Common myeloid progenitor, CD34-positive (primary cell): ENCODE results near the gene ABLIM2.

Source experiments
- CTCF ChIA-PET: fragments of 350-600 bp; sonication (Branson Sonifier 250); formaldehyde crosslinking; loops from one replicate; lab custom pipeline; 2021; ENCODE audit warnings: antibody characterized with exemption; lab: Charles Lee
- POLR2A ChIA-PET: fragments of 350-600 bp; sonication (Branson Sonifier 250); formaldehyde crosslinking; loops from one replicate; lab custom pipeline; 2021; ENCODE audit warnings: antibody characterized with exemption; lab: Charles Lee
- DNase-seq, 3 donors: peaks; one replicate each; pipeline versions ENCODE4 v3.0.0 to v3.0.0-alpha.2; 2013
- H3K27ac ChIP-seq, 2 experiments: 1 replicate in 1 of 2; 2 replicates in 1 of 2; pipeline ENCODE4 v1.7.0; 2013; ENCODE audit warnings: inconsistent platforms in 2 of 2, low read length in 2 of 2, mild to moderate bottlenecking in 2 of 2, low read depth in 1 of 2, moderate library complexity in 1 of 2; ENCODE audit not compliant: severe bottlenecking in 2 of 2, insufficient read depth in 1 of 2, poor library complexity in 1 of 2
- H3K27me3 ChIP-seq, 5 experiments: replicated peaks in 2 of 5; 1 replicate in 3 of 5; 2 replicates in 2 of 5; pipeline versions ENCODE4 v1.6.1 to v1.7.0; 2013; ENCODE audit warnings: low read length in 4 of 5, mild to moderate bottlenecking in 2 of 5, moderate library complexity in 2 of 5, inconsistent platforms in 1 of 5; ENCODE audit not compliant: insufficient read depth in 5 of 5, control insufficient read depth in 4 of 5
- H3K36me3 ChIP-seq, 4 experiments: 1 replicate in 2 of 4; 2 replicates in 2 of 4; pipeline versions ENCODE4 v1.6.1 to v1.7.0; 2013; ENCODE audit warnings: low read length in 3 of 4, control low read depth in 1 of 4, mild to moderate bottlenecking in 1 of 4; ENCODE audit not compliant: control insufficient read depth in 4 of 4, insufficient read depth in 4 of 4
- H3K4me1 ChIP-seq, 4 experiments: 1 replicate in 3 of 4; 2 replicates in 1 of 4; pipeline versions ENCODE4 v1.6.1 to v1.7.1; 2013; ENCODE audit warnings: low read length in 3 of 4, mild to moderate bottlenecking in 3 of 4, control low read depth in 1 of 4, inconsistent platforms in 1 of 4, moderate library complexity in 1 of 4; ENCODE audit not compliant: control insufficient read depth in 4 of 4, insufficient read depth in 4 of 4; ENCODE audit errors: control extremely low read depth in 1 of 4
- H3K4me3 ChIP-seq, 7 experiments: 1 replicate in 4 of 7; 2 replicates in 3 of 7; pipeline versions ENCODE4 v1.5.1 to v1.7.0; 2013; ENCODE audit warnings: mild to moderate bottlenecking in 7 of 7, low read length in 6 of 7, moderate library complexity in 6 of 7, inconsistent platforms in 2 of 7, low read depth in 2 of 7, control low read depth in 1 of 7; ENCODE audit not compliant: insufficient read depth in 4 of 7, control insufficient read depth in 1 of 7; ENCODE audit errors: extremely low read depth in 1 of 7
- H3K9me3 ChIP-seq, 5 experiments: 1 replicate in 4 of 5; 2 replicates in 1 of 5; pipeline versions ENCODE4 v1.6.1 to v1.7.1; 2013; ENCODE audit warnings: low read length in 4 of 5, mild to moderate bottlenecking in 2 of 5, inconsistent platforms in 1 of 5, low read depth in 1 of 5, moderate library complexity in 1 of 5; ENCODE audit not compliant: control insufficient read depth in 4 of 5, insufficient read depth in 2 of 5; ENCODE audit errors: control extremely low read depth in 1 of 5
- WGBS: methylation state at CpG from one replicate; pipeline ENCODE4 v1.1.5; 2013; ENCODE audit not compliant: insufficient coverage; 5-methylcytosine and 5-hydroxymethylcytosine counted together

ABLIM2 gene

GRCh38 chr4:8181119-8181518 lies 22.5 kb upstream of the ABLIM2 start:
- Histone ChIP-seq H3K27me3 (no peaks in the 10 kb centered on the region), H3K36me3 (no peaks in the 10 kb centered on the region), H3K4me3 (no peak overlapping the region), H3K4me1 (peaks cover 0 to 16% (median 5%) of the 10 kb centered on the region in 4 experiments), H3K9me3 (no peaks in the 10 kb centered on the region), H3K27ac (no peak overlapping the region)
- no peak for DNase-seq
- POLR2A ChIA-PET = no interaction called here
- 100% methylated on average over 5 of the region's 6 CpGs for WGBS
- CTCF ChIA-PET = interaction anchor here (1.3 to 2.0 kb wide), 2 partner anchors 13 to 60 kb away, joined by 4 to 14 read pairs; no protein-coding TSS in a partner anchor

GRCh38 chr4:8180310-8181093 lies 21.9 kb upstream of the ABLIM2 start:
- Histone ChIP-seq H3K27ac (no peak overlapping the region), H3K4me1 (peaks cover 0 to 16% (median 5%) of the 10 kb centered on the region in 4 experiments), H3K4me3 (no peak overlapping the region), H3K27me3 (no peaks in the 10 kb centered on the region), H3K9me3 (no peaks in the 10 kb centered on the region), H3K36me3 (no peaks in the 10 kb centered on the region)
- POLR2A ChIA-PET = interaction anchor here (1.7 kb wide), 1 partner anchor 19 kb away, joined by 4 read pairs; the partner anchor contains the start of gene SH3TC1
- WGBS = 95% methylated on average over 6 of the region's 8 CpGs
- CTCF ChIA-PET = interaction anchor here (0.7 to 6.6 kb wide), 7 partner anchors 13 to 229 kb away, joined by 3 to 116 read pairs (median 9); partner anchors contain the start of gene SH3TC1
- DNase-seq = no peak

GRCh38 chr4:8179771-8180170 lies 21.2 kb upstream of the ABLIM2 start:
- WGBS = 89% methylated on average over 8 of the region's 9 CpGs
- Histone ChIP-seq H3K27me3 (no peaks in the 10 kb centered on the region), H3K9me3 (no peaks in the 10 kb centered on the region), H3K36me3 (no peaks in the 10 kb centered on the region), H3K27ac (no peak overlapping the region), H3K4me1 (peaks cover 0 to 13% (median 5%) of the 10 kb centered on the region in 4 experiments), H3K4me3 (no peak overlapping the region)
- no peak for DNase-seq
- ChIA-PET CTCF (interaction anchor here (0.7 to 6.6 kb wide), 8 partner anchors 11 to 230 kb away, joined by 3 to 116 read pairs (median 4); partner anchors contain the start of gene SH3TC1), POLR2A (interaction anchor here (1.7 kb wide), 1 partner anchor 20 kb away, joined by 4 read pairs; the partner anchor contains the start of gene SH3TC1)

- CTCF ChIA-PET = interaction anchor here (0.9 to 6.6 kb wide), 7 partner anchors 11 to 231 kb away, joined by 3 to 116 read pairs (median 6); partner anchors contain the start of gene SH3TC1
- no peak overlapping the region for H3K4me3 ChIP-seq
Measured at GRCh38 chr4:8179074-8179473, 20.5 kb upstream of the ABLIM2 start.

GRCh38 chr4:8177956-8178355 lies 19.3 kb upstream of the ABLIM2 start:
- H3K27me3 ChIP-seq = no peaks in the 10 kb centered on the region
- no peak for DNase-seq
- POLR2A ChIA-PET = no interaction called here
- H3K9me3 ChIP-seq = no peaks in the 10 kb centered on the region
- no peak overlapping the region for H3K27ac ChIP-seq
- CTCF ChIA-PET = interaction anchor here (0.6 to 6.6 kb wide), 13 partner anchors 10 to 232 kb away, joined by 3 to 116 read pairs (median 9); partner anchors contain the start of gene SH3TC1
- WGBS = 99% methylated on average over 10 of the region's 11 CpGs
- H3K4me3 ChIP-seq = no peak overlapping the region
- no peaks in the 10 kb centered on the region for H3K36me3 ChIP-seq
- peaks cover 0 to 19% (median 5%) of the 10 kb centered on the region in 4 experiments for H3K4me1 ChIP-seq

More at GRCh38 chr4:8179074-8179473, 20.5 kb upstream of the ABLIM2 start:
- Histone ChIP-seq H3K4me1 (peaks cover 0 to 15% (median 5%) of the 10 kb centered on the region in 4 experiments), H3K27ac (no peak overlapping the region), H3K36me3 (no peaks in the 10 kb centered on the region), H3K9me3 (no peaks in the 10 kb centered on the region), H3K27me3 (no peaks in the 10 kb centered on the region)
- no peak for DNase-seq
- POLR2A ChIA-PET = interaction anchor here (1.7 kb wide), 1 partner anchor 20 kb away, joined by 4 read pairs; the partner anchor contains the start of gene SH3TC1
- WGBS = 95% methylated on average over 7 of the region's 10 CpGs

- no peak overlapping the region for H3K4me3 ChIP-seq
- no peaks in the 10 kb centered on the region for H3K9me3 ChIP-seq
- peaks cover 0 to 19% (median 5%) of the 10 kb centered on the region in 4 experiments for H3K4me1 ChIP-seq
- POLR2A ChIA-PET = interaction anchor here (0.6 kb wide), 1 partner anchor 836 kb away, joined by 3 read pairs; no protein-coding TSS in a partner anchor
- WGBS = 85% methylated on average over 6 of the region's 6 CpGs
- no peaks in the 10 kb centered on the region for H3K36me3 ChIP-seq
- H3K27me3 ChIP-seq = no peaks in the 10 kb centered on the region
- no peak overlapping the region for H3K27ac ChIP-seq
- no peak for DNase-seq
- CTCF ChIA-PET = interaction anchor here (1.0 to 6.6 kb wide), 20 partner anchors 8 to 234 kb away, joined by 3 to 116 read pairs (median 9); partner anchors contain the start of genes ABLIM2 and SH3TC1
Measured at GRCh38 chr4:8177552-8177951, 18.9 kb upstream of the ABLIM2 start.
